Activated naive CD4-positive, alpha-beta T cell treated with anti-CD3 and anti-CD28 coated beads, Interleukin-2, amount 10 ng/mL, durations not matched to agents 7 days and 5 days (primary cell): ENCODE data around the gene EBF4.
"Not testable (repeated sequence)": the region's sequence is repeated elsewhere in the genome, so short reads cannot be mapped to it uniquely, and the experiment has no call there.

Experiments
- CTCF ChIA-PET: fragments of 350-600 bp; sonication (Branson Sonifier 250); formaldehyde crosslinking; loops from one replicate; lab custom pipeline; 2021; ENCODE audit warnings: antibody characterized with exemption; lab: Charles Lee
- DNase-seq: peaks from one replicate; pipeline ENCODE4 v3.0.0-alpha.2; 2020
- H3K27ac Mint-ChIP-seq: one replicate; pipeline ENCODE4 v1.8.0; 2021; ENCODE audit warnings: mild to moderate bottlenecking, moderate library complexity, mixed read lengths
- H3K27me3 Mint-ChIP-seq: one replicate; pipeline ENCODE4 v1.8.0; 2021; ENCODE audit warnings: mild to moderate bottlenecking, mixed read lengths
- H3K36me3 Mint-ChIP-seq: one replicate; pipeline ENCODE4 v1.8.0; 2021; ENCODE audit warnings: mixed read lengths
- H3K4me1 Mint-ChIP-seq: one replicate; pipeline ENCODE4 v1.8.0; 2021; ENCODE audit warnings: mixed read lengths
- H3K4me3 Mint-ChIP-seq: one replicate; pipeline ENCODE4 v1.8.0; 2021; ENCODE audit warnings: mild to moderate bottlenecking, moderate library complexity, mixed read lengths
- H3K9me3 Mint-ChIP-seq: one replicate; pipeline ENCODE4 v1.8.0; 2021; ENCODE audit warnings: mixed read lengths

EBF4 gene

DNA sequence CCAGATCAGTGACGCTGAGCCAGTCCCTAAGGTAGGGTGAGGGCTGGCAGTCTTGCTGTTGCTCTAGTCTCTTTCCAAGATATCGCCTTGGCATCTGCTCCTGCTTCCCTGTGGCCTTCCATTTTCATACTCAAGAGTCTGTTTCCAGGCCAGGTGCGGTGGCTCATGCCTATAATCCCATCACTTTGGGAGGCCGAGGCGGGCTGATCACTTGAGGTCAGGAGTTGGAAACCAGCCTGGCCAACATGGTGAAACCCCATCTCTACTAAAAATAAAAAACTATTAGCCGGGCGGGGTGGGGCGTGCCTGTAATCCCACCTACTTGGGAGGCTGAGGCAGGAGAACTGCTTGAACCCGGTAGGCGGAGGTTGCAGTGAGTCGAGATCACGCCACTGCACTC lies 77.5 kb downstream of the EBF4 start:
- H3K4me1 Mint-ChIP-seq, CTCF ChIA-PET, DNase-seq, H3K4me3 Mint-ChIP-seq, H3K36me3 Mint-ChIP-seq, H3K9me3 Mint-ChIP-seq, H3K27ac Mint-ChIP-seq: not testable (repeated sequence)
- peaks cover 59% of the 10 kb centered on the region for H3K27me3 Mint-ChIP-seq

DNA sequence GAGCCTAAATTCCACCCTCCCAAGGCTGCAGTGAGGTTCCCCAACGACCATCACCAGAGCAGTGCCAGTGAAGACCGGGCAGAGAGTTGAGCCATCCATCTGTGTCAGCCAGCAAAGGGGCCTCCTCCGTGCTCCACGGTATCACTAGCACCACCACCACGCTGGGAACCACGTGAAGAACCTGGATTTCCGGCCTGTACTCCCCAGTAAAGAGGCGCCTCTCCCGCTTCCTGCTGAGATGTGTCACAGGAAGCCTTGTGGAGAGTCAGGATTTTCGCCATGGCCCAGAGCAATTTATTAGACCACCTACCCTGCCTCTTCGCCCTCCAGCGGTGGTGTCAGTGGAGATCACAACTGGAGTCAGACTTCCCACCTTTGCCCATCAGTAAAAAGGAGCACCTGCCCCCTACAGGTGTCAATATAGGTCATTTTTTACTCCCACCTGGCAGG lies 79.1 kb downstream of the EBF4 start:
- Mint-ChIP-seq H3K36me3 (no peaks in the 10 kb centered on the region), H3K9me3 (no peaks in the 10 kb centered on the region), H3K4me1 (peaks cover 4% of the 10 kb centered on the region), H3K27ac (no peak overlapping the region), H3K4me3 (no peak overlapping the region), H3K27me3 (peaks cover 62% of the 10 kb centered on the region)
- DNase-seq: no peak
- CTCF ChIA-PET: no interaction called here

DNA sequence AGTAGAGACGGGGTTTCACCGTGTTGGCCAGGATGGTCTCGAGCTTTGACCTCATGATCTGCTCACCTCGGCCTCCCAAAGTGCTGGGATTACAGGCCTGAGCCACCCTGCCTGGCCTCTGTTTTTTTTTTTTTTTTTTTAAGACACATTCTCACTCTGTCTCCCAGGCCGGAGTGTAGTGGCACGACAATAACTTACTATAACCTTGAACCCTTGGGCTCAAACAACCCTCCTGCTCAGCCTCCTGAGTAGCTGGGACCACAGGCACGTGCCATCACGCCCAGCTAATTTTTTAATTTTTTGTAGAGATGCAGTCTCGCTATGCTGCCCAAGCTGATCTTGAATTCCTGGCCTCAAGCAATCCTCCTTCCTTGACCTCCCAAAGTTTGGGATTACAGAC lies 81.2 kb downstream of the EBF4 start:
- peaks cover 43% of the 10 kb centered on the region for H3K27me3 Mint-ChIP-seq
- H3K4me1 Mint-ChIP-seq: peaks cover 4% of the 10 kb centered on the region
- CTCF ChIA-PET: interaction anchor here (0.7 kb wide), 1 partner anchor 484 kb away, joined by 3 read pairs; no protein-coding TSS in a partner anchor
- no peaks in the 10 kb centered on the region for H3K9me3 Mint-ChIP-seq
- no peak overlapping the region for H3K27ac Mint-ChIP-seq
- DNase-seq: no peak
- no peaks in the 10 kb centered on the region for H3K36me3 Mint-ChIP-seq
- H3K4me3 Mint-ChIP-seq: no peak overlapping the region

DNA sequence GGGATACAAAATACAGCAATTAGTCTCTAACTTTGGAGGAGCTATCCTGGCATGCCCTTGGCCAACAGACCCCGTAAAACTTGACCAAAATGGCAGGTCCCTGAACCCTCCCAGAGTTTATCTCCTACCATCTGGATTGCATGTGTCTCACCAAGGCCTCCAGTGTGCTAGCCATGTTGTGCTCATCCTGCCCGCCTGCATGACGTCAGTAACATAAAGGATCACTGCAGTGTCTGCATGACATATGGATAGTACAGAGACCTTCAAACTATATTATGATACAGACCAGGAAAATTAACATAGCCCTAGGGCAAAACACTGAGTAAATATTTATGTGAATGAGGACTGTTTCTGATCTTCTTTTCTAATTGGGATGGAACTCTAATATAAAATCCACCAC lies 82.6 kb downstream of the EBF4 start:
- H3K36me3 Mint-ChIP-seq: no peaks in the 10 kb centered on the region
- DNase-seq: no peak
- H3K27me3 Mint-ChIP-seq: peaks cover 30% of the 10 kb centered on the region
- H3K9me3 Mint-ChIP-seq: no peaks in the 10 kb centered on the region
- no peak overlapping the region for H3K4me3 Mint-ChIP-seq
- H3K27ac Mint-ChIP-seq: no peak overlapping the region
- CTCF ChIA-PET: no interaction called here
- H3K4me1 Mint-ChIP-seq: peaks cover 4% of the 10 kb centered on the region

DNA sequence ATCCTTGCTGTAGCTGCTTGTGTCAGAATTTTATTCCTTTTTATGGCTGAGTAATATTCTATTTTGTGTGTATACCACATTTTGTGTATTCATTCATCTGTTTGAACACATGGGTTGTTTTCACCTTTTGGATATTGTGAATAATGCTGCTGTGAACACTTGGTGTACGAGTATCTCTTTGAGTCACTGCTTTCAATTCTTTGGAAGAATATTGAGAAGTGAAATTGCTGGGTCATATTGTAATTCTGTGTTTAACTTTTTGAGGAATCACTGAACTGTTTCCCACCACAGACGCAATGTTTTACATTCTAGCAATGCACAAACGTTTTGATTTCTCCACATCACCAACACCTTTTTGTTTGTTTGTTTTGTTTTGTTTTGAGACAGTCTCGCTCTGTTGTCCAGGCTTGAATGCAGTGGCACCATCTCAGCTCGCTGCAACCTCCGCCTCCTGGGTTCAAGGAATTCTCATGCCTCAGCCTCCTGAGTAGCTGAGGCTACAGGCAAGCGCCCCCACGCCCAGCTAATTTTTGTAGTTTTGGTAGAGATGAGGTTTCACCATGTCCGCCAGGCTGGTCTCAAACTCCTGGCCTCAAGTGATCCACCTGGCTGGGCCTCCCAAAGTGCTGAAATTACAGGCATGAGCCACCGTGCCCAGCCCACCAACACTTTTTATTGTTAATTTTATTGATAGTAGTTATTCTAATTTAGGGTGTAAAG lies 86.2 kb downstream of the EBF4 start:
- no peak for DNase-seq
- H3K36me3 Mint-ChIP-seq: no peaks in the 10 kb centered on the region
- CTCF ChIA-PET: interaction anchor here (0.7 kb wide), 1 partner anchor 11 kb away, joined by 3 read pairs; no protein-coding TSS in a partner anchor
- no peak overlapping the region for H3K4me3 Mint-ChIP-seq
- no peak overlapping the region for H3K27ac Mint-ChIP-seq
- peaks cover 20% of the 10 kb centered on the region for H3K27me3 Mint-ChIP-seq
- H3K4me1 Mint-ChIP-seq: no peaks in the 10 kb centered on the region
- no peaks in the 10 kb centered on the region for H3K9me3 Mint-ChIP-seq

DNA sequence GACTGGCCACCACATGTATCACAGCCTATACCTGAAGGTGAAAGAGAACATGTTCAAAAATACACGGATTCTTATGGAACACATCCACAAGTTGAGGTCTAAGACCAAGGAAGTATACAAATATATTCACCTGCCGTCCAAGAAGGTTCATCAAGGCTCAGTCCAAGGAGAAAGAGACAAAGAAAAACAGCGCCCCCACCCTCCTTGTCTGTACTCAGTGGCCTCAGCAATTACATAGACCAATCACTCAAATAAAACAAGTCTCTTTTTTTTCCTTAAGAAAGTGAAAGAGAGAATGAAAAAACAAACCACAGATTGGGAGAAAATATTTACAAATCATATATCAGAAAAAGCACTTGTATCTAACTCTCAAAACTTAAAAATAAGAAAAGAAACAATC lies 88.4 kb downstream of the EBF4 start:
- peaks cover 16% of the 10 kb centered on the region for H3K27me3 Mint-ChIP-seq
- H3K36me3 Mint-ChIP-seq: no peaks in the 10 kb centered on the region
- no peak overlapping the region for H3K4me3 Mint-ChIP-seq

DNA sequence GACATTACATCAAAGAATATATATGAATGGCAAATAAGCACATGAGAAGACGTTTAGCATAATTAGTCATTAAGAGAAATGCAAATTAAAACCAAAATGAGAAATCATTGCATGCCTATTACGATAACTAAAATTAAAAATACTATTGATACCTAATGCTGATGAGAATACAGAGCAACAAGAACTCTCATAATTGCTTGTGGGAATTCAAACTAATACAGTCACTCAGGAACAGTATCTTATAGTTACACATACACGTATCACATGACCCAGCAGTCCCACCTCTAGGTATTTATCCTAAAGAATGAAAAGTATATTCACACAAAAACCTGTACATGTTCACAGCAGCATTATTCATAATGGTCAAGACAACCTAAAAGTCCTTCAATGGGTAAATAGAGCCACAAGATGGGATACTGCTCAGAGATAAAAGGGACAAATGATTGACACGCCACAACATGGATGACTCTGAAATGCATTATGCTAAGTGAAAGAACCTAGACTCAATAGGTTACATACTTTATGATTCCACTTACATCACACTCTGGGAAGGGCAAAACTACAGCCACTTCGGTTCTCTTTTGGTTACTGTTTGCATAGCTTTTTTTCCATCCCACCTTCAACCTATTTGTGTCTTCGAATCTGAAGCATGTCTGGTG lies 91.5 kb downstream of the EBF4 start:
- H3K4me1 Mint-ChIP-seq: no peaks in the 10 kb centered on the region
- CTCF ChIA-PET: no interaction called here
- no peaks in the 10 kb centered on the region for H3K36me3 Mint-ChIP-seq
- DNase-seq: no peak
- no peak overlapping the region for H3K27ac Mint-ChIP-seq
- no peaks in the 10 kb centered on the region for H3K9me3 Mint-ChIP-seq
- peaks cover 18% of the 10 kb centered on the region for H3K27me3 Mint-ChIP-seq
- H3K4me3 Mint-ChIP-seq: no peak overlapping the region

More for the DNA sequence above, 88.4 kb downstream of the EBF4 start:
- H3K4me1 Mint-ChIP-seq: no peaks in the 10 kb centered on the region
- no peaks in the 10 kb centered on the region for H3K9me3 Mint-ChIP-seq
- CTCF ChIA-PET: no interaction called here
- no peak for DNase-seq
- no peak overlapping the region for H3K27ac Mint-ChIP-seq

DNA sequence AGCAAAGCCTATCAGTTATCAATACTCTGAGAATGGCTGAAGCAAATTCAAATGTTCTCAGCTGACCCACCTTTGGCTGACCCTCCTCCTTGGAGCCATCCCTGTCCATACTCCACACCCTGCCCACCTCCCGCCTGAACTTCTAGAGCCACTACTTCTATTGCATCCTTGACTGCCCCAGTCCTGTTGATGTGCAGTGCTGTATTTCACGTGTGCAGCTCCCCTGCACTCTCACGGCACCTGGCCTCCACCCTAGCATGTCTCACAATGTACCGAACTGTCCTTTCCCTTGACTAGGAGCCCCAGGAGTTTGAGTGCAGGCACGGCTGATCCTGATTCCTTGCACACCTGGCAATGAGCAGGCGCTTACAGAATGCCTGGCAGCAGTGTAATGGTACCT lies 100.9 kb downstream of the EBF4 start:
- no peak for DNase-seq
- H3K4me3 Mint-ChIP-seq: no peak overlapping the region
- H3K4me1 Mint-ChIP-seq: no peaks in the 10 kb centered on the region
- H3K36me3 Mint-ChIP-seq: no peaks in the 10 kb centered on the region
- H3K27me3 Mint-ChIP-seq: peaks cover 49% of the 10 kb centered on the region
- CTCF ChIA-PET: interaction anchor here (1.5 kb wide), 1 partner anchor 41 kb away, joined by 3 read pairs; no protein-coding TSS in a partner anchor
- no peak overlapping the region for H3K27ac Mint-ChIP-seq
- H3K9me3 Mint-ChIP-seq: no peaks in the 10 kb centered on the region

DNA sequence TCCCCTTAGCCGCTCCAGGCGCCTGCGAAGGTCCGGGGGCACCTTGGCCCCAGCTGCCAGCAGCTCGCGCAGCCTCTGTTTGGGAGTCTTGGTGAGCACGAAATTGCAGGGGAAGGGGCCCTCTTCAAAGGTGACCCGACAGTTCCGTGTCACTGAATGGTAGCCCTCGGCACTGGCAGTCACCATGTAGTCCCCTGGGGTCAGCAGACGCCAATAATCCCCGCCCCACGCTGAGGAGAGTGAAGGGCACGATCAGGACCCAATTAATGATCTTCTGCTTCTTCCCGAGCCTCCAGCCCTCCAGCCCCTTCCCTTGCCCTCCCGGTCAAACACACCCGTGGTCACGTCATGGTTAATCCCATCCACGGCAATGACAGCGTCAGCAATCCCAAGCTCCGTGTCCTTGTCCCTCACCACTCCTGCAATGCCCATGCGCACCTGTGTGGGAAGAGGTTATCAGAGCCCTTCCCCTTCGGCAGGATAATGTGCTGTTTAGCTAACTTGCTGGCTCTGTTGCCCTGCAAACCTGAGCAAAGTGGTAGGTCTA lies 101.7 kb downstream of the EBF4 start:
- peaks cover 5% of the 10 kb centered on the region for H3K4me1 Mint-ChIP-seq
- no peak overlapping the region for H3K4me3 Mint-ChIP-seq
- H3K27me3 Mint-ChIP-seq: peaks cover 57% of the 10 kb centered on the region
- H3K27ac Mint-ChIP-seq: no peak overlapping the region
- CTCF ChIA-PET: interaction anchor here (1.5 kb wide), 1 partner anchor 41 kb away, joined by 3 read pairs; no protein-coding TSS in a partner anchor
- DNase-seq: no peak
- no peaks in the 10 kb centered on the region for H3K36me3 Mint-ChIP-seq
- H3K9me3 Mint-ChIP-seq: no peaks in the 10 kb centered on the region

DNA sequence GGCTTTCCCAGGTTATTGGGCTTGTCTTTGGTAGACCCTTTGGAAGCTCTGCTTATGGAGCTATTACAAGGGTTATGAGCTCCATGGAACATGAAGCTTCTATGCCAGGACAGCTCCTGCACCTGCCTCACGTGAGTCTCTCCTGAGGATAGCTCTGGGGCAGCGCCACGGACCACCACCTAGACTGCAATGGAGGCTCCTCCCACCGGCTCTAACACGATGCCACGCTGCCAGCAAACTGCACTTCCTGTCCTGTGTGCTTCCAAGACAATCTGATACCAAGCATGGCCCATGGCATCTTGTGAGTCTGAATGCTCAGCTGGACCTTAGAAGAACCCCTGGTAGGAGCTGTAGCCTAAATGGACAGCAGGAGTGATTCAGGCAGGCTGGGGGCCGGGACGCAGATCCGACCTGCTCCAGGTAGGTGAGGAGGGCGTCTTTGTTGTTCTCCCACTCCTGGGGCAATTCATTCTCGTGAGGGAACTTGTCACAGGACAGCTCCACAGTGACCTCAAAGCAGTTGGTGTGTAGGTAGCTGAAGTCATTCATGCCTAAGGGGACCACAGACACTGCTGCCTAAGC lies 102.4 kb downstream of the EBF4 start:
- H3K4me3 Mint-ChIP-seq: no peak overlapping the region

DNA sequence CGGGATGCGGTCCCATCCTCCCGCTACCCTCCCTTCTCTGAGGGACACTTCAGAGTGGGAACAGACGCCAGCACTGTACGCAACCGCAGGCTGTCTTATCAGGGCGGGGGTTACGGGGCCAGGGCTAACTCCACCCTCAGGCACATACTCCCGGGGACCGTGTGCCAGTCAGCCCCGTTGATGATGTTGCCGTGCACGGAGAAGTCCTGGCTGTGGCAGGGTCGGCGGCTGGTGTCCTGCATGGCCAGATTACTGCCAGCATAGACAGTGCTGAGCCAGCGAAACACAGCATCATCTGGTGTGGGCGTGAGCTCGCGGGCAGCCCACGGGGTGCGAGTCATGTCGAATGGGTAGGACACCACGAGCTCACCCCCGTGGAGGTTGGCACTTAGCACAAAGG lies 102.9 kb downstream of the EBF4 start:
- CTCF ChIA-PET: no interaction called here
- peaks cover 14% of the 10 kb centered on the region for H3K4me1 Mint-ChIP-seq
- no peak for DNase-seq
- no peak overlapping the region for H3K27ac Mint-ChIP-seq
- no peak overlapping the region for H3K4me3 Mint-ChIP-seq
- H3K36me3 Mint-ChIP-seq: peaks cover 4% of the 10 kb centered on the region
- H3K27me3 Mint-ChIP-seq: peaks cover 61% of the 10 kb centered on the region
- no peaks in the 10 kb centered on the region for H3K9me3 Mint-ChIP-seq

More for the DNA sequence above, 102.4 kb downstream of the EBF4 start:
- Mint-ChIP-seq H3K4me1 (peaks cover 12% of the 10 kb centered on the region), H3K36me3 (peaks cover 2% of the 10 kb centered on the region), H3K27me3 (peaks cover 61% of the 10 kb centered on the region), H3K27ac (no peak overlapping the region), H3K9me3 (no peaks in the 10 kb centered on the region)
- CTCF ChIA-PET: no interaction called here
- no peak for DNase-seq

DNA sequence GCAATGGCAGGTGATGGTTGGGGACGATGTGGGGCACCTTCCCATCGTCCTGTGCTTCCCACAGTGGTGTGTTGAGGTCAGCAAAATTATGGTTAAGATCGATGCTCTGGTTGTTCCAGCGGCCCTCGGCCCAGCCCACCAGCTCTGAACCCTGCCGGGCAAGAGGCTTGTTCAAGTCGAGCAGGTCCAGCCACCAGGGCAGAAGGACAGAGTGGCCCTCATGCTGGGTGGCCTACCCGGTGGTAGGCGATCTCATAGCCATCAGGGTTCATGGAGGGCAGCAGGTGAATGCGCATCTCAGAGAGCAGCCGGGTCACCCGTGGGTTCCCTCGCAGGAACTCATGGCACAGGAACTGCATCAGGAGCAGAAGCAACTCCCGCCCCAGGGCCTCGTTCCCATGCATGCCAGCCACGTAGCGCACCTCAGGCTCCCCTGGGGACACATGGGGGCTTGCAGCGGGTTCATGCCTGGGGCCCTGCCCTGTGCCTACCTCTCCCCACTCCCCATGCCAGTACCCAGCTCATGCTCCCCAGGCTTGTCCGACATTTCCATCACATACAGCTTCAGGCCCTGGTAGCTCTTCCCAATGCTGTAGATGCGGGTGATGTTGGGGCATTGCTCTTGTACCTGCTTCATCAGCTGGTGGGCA lies 103.6 kb downstream of the EBF4 start:
- Mint-ChIP-seq H3K9me3 (no peaks in the 10 kb centered on the region), H3K27ac (no peak overlapping the region), H3K4me1 (peaks cover 20% of the 10 kb centered on the region), H3K4me3 (no peak overlapping the region), H3K36me3 (peaks cover 4% of the 10 kb centered on the region), H3K27me3 (peaks cover 65% of the 10 kb centered on the region)
- no peak for DNase-seq
- CTCF ChIA-PET: no interaction called here

DNA sequence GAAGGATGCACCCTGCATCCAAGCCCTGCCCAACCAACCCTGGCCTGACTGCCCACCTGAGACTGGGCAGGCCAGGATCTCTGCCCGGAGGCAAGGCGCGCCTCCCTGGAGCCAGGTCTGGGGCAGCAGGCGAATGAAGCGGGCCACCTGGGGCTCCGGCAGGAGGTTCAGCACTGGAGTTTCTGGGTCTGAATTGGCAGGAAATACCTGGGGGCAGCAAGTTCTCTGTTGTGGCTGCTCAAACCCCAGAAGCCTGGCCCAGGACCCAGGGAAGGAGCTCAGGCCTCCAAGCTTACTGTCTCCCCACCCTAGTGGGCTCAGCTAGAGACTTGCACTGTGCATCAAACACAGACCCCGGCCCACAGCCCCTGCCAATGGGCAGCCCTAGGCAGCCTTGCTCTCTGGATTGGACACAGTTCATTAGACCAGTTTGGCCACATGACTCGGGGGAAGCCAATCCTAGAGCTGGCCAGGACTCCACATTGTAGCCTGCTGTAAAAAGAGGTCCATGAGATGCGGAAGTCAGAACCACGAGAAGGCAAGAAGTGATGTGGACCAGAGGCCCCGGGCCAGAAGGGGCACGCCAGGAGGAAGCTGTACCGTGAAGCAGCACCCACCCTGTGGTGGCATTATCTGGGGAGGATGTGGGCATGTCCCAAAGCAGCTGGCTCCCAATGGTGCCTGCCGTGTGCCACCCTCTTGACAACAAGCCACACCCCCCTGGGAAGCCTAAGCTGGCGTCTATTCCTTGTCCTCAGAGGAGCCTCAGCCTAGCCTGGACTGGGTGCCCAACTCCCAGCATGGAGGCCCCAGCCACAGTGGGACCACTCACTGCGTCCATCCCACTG lies 104.8 kb downstream of the EBF4 start:
- CTCF ChIA-PET: no interaction called here
- H3K9me3 Mint-ChIP-seq: no peaks in the 10 kb centered on the region
- H3K4me1 Mint-ChIP-seq: peaks cover 24% of the 10 kb centered on the region
- H3K36me3 Mint-ChIP-seq: peaks cover 4% of the 10 kb centered on the region
- H3K4me3 Mint-ChIP-seq: no peak overlapping the region
- DNase-seq: no peak
- no peak overlapping the region for H3K27ac Mint-ChIP-seq
- H3K27me3 Mint-ChIP-seq: peaks cover 72% of the 10 kb centered on the region
